GM23338 (cell line): ENCODE data around the gene ATP7A.

Experiments used
- CREB1 ChIP-seq: fragments of 250-450 bp; sonication (Bioruptor Pico); IDR thresholded peaks from 2 replicates; pipeline ENCODE4 v1.5.0; 2020; ENCODE audit warnings: low read depth, mild to moderate bottlenecking, moderate library complexity
- CTCF ChIP-seq, 2 experiments: fragments of 200-600 bp in 1 of 2; sonication (generic) in 1 of 2; conservative IDR thresholded peaks; 2 replicates each; pipeline versions ENCODE4 v1.5.1 to v1.6.1; 2016 to 2017; ENCODE audit warnings: antibody characterized with exemption in 2 of 2, low read depth in 2 of 2, mild to moderate bottlenecking in 2 of 2, moderate library complexity in 1 of 2
- ETS1 ChIP-seq: IDR thresholded peaks from 2 replicates; pipeline ENCODE4 v1.6.1; 2016; ENCODE audit warnings: antibody characterized with exemption
- EZH2 ChIP-seq: fragments of 200-600 bp; sonication (generic); IDR thresholded peaks from one replicate; pipeline ENCODE4 v1.8.0; 2017; ENCODE audit warnings: antibody characterized with exemption, mild to moderate bottlenecking, low read depth; ENCODE audit not compliant: unreplicated experiment
- EZH2phosphoT487 ChIP-seq: fragments of 200-600 bp; sonication (generic); IDR thresholded peaks from one replicate; pipeline ENCODE4 v1.8.1; 2018; ENCODE audit warnings: antibody characterized with exemption; ENCODE audit not compliant: unreplicated experiment
- JUNB ChIP-seq: IDR thresholded peaks from one replicate; pipeline ENCODE4 v1.6.1; 2016; ENCODE audit warnings: antibody characterized with exemption; ENCODE audit not compliant: unreplicated experiment
- NANOG ChIP-seq: IDR thresholded peaks from 2 replicates; pipeline ENCODE4 v1.6.1; 2016; ENCODE audit warnings: antibody characterized with exemption, borderline replicate concordance
- POLR2AphosphoS5 ChIP-seq: IDR thresholded peaks from 2 replicates; pipeline ENCODE4 v1.6.1; 2016; ENCODE audit warnings: antibody characterized with exemption, low read depth
- REST ChIP-seq: IDR thresholded peaks from one replicate; pipeline ENCODE4 v1.6.1; 2018; ENCODE audit warnings: antibody characterized with exemption; ENCODE audit not compliant: unreplicated experiment
- STAT1 ChIP-seq: IDR thresholded peaks from one replicate; pipeline ENCODE4 v1.6.1; 2016; ENCODE audit warnings: antibody characterized with exemption; ENCODE audit not compliant: unreplicated experiment
- ZNF331 ChIP-seq: fragments of 250-450 bp; sonication (Bioruptor Pico); IDR thresholded peaks from 2 replicates; pipeline ENCODE4 v1.5.0; 2020; ENCODE audit warnings: low read depth, mild to moderate bottlenecking, moderate library complexity

- TF ChIP-seq EZH2 (no peak), EZH2phosphoT487 (no peak), CTCF (conservative IDR thresholded peaks at IDR 0.05; ENCODE audit: low read depth in 2 of 2) (no peak), CREB1 (CRISPR knock-in tag) (no peak), POLR2AphosphoS5 (no peak), REST (no peak), ZNF331 (no peak), ETS1 (no peak), NANOG (no peak), STAT1 (no peak), JUNB (no peak)
Observed at GRCh38 chrX:78066110-78066509, 155.6 kb downstream of the ATP7A start.
